ENCODE data around the gene TMEM91. TPM values are rescaled to one million over a fixed set of nuclear protein-coding genes. Genes with fewer than 3 reads are reported as not detected.

Gene TMEM91
- total and polyA plus RNA-seq, 2 of the 13 experiments (the other 11 are each of a cell fraction or from before 2014, with no cell fraction given): 6.3 to 10.3 TPM

DNA sequence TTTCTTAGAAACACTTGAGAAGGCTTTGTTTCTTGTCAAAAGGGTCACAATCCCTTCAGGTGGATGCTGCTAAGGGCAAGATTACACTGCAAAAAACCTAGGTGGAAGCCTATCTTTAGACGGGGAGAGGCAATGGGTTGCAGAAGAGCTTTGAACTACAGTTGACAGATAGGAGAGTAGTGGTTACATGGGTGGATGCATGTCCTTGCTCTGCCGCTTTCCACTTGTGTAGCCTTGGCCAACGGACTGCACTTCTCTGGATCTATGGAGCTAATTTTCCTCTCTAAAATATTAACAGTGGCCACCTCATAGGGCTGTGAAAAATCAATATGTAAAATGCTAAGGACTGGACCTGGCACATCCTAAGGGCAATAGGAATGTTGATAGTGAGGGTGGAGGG, 22.3 kb downstream of the TMEM91 start:
- CTCF ChIA-PET (ENCODE audit: low intra/inter-chr PET ratio, low total read pairs): no interaction called here
- Histone ChIP-seq H3K9ac (ENCODE audit: insufficient read depth, low read depth, low read length) (peak overlapping the region; percentile 93), H3K27ac (ENCODE audit: extremely low read length, insufficient read depth, low read length) (peak overlapping the region; percentile 94)

DNA sequence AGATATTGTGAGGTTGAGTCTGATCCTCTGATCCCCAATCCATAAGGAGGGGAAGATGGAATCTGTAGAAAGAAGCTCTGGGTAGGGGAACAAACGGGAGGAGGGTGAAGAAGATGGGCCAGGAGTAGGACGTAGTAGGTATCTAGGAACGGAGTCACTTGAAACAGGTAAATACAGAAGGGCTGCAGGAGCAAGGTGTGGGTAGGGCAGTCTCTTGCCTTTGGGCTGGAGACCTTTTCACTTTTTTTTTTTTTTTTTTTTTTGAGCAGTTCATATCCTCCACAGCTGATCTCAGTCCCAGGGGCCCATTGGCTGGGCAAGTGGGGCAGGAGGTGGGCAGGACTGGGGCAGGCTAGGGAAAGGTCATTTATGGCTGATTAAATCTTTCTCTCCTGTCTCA, 22.8 kb downstream of the TMEM91 start:
- TF ChIP-seq ZMYM4 (CRISPR knock-in tag; IDR thresholded peaks at IDR 0.05): no peak
- TF ChIP-seq, protein P1, sequence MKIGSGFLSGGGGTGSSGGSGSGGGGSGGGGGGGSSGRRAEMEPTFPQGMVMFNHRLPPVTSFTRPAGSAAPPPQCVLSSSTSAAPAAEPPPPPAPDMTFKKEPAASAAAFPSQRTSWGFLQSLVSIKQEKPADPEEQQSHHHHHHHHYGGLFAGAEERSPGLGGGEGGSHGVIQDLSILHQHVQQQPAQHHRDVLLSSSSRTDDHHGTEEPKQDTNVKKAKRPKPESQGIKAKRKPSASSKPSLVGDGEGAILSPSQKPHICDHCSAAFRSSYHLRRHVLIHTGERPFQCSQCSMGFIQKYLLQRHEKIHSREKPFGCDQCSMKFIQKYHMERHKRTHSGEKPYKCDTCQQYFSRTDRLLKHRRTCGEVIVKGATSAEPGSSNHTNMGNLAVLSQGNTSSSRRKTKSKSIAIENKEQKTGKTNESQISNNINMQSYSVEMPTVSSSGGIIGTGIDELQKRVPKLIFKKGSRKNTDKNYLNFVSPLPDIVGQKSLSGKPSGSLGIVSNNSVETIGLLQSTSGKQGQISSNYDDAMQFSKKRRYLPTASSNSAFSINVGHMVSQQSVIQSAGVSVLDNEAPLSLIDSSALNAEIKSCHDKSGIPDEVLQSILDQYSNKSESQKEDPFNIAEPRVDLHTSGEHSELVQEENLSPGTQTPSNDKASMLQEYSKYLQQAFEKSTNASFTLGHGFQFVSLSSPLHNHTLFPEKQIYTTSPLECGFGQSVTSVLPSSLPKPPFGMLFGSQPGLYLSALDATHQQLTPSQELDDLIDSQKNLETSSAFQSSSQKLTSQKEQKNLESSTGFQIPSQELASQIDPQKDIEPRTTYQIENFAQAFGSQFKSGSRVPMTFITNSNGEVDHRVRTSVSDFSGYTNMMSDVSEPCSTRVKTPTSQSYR (CRISPR knock-in tag; IDR thresholded peaks at IDR 0.05; ENCODE audit: borderline replicate concordance): no peak
- TF ChIP-seq NR3C1 (CRISPR knock-in tag; IDR thresholded peaks at IDR 0.05): no peak
- no peak for TF ChIP-seq ZNF749 (CRISPR knock-in tag; IDR thresholded peaks at IDR 0.05; ENCODE audit: borderline replicate concordance)
- TF ChIP-seq CENPX (CRISPR knock-in tag; IDR thresholded peaks at IDR 0.05): no peak
- TF ChIP-seq, protein P2, sequence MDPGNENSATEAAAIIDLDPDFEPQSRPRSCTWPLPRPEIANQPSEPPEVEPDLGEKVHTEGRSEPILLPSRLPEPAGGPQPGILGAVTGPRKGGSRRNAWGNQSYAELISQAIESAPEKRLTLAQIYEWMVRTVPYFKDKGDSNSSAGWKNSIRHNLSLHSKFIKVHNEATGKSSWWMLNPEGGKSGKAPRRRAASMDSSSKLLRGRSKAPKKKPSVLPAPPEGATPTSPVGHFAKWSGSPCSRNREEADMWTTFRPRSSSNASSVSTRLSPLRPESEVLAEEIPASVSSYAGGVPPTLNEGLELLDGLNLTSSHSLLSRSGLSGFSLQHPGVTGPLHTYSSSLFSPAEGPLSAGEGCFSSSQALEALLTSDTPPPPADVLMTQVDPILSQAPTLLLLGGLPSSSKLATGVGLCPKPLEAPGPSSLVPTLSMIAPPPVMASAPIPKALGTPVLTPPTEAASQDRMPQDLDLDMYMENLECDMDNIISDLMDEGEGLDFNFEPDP (CRISPR knock-in tag; conservative IDR thresholded peaks at IDR 0.05): no peak
- TF ChIP-seq ARNT2 (CRISPR knock-in tag; IDR thresholded peaks at IDR 0.05; ENCODE audit: low read depth): no peak
- TF ChIP-seq ZNF3 (CRISPR knock-in tag; IDR thresholded peaks at IDR 0.05): no peak
- TF ChIP-seq TAF15 (IDR thresholded peaks at IDR 0.05; ENCODE audit: low read depth, low read length, poor library complexity, severe bottlenecking): no peak
- no peak for TF ChIP-seq ZNF367 (CRISPR knock-in tag; IDR thresholded peaks at IDR 0.05; ENCODE audit: borderline replicate concordance)
- peak overlapping the region; percentile 93; the same call in 1 of the 2 replicates for H3K9ac ChIP-seq (ENCODE audit: insufficient read depth, low read depth, low read length)

More for the DNA sequence above, 22.3 kb downstream of the TMEM91 start:
- ATAC-seq (peak; percentile 33; the same call in 2 of the 3 replicates), FAIRE-seq (no peak), DNase-seq (ENCODE audit: low spot score) (no peak)
- Histone ChIP-seq H3K79me2 (ENCODE audit: insufficient read depth, low read length) (peaks cover 32% of the 10 kb centered on the region), H3K36me3 (replicated peaks in 1 of 2; ENCODE audit: control insufficient read depth in 1 of 2, insufficient read depth in 2 of 2, low read length in 2 of 2) (no peaks in the 10 kb centered on the region), H3K27me3 (ENCODE audit: control insufficient read depth in 1 of 2, insufficient read depth in 2 of 2, low read length in 2 of 2) (no peaks in the 10 kb centered on the region; a peak in 1 of 5 replicates), H4K20me1 (ENCODE audit: insufficient read depth, low read length) (no peaks in the 10 kb centered on the region), H3K9me3 (ENCODE audit: low read length) (no peaks in the 10 kb centered on the region), H3K4me1 (ENCODE audit: insufficient read depth, low read length) (peaks cover 23% of the 10 kb centered on the region), H3K4me2 (ENCODE audit: low read depth, low read length) (peak overlapping the region; percentile 83), H3K4me3 (replicated peaks in 1 of 3; ENCODE audit: insufficient read depth in 1 of 3, low read depth in 2 of 3, low read length in 3 of 3) (peak overlapping the region; percentile 86 to 94 (median 90)), H2AFZ (ENCODE audit: low read length) (no peak overlapping the region)
- WGBS (ENCODE audit: low lambda C conversion rate): 6% methylated on average over 3 of the region's 3 CpGs
- in situ Hi-C loops (cut with HindIII; ENCODE audit: extremely low pct_ligation_motif_present, low pct_unique_long_range_greater_than_20kb) (no loop called here), intact Hi-C loops (cut with micrococcal nuclease; ENCODE audit: unreplicated experiment) (no loop called here)
- POLR2A ChIA-PET: interaction anchor here (1.0 to 1.6 kb wide), 2 partner anchors 10 to 29 kb away, joined by 3 to 8 read pairs; partner anchors contain the start of gene B3GNT8
- BruUV-seq (replicated peaks): no TSS peak
- TF ChIP-seq ZNF496 (CRISPR knock-in tag; IDR thresholded peaks at IDR 0.05; ENCODE audit: insufficient replicate concordance) (no peak), RFX1 (IDR thresholded peaks at IDR 0.05) (peak; percentile 49; the same call in 1 of the 2 replicates), ZMAT3 (CRISPR knock-in tag; conservative IDR thresholded peaks at IDR 0.05) (no peak)

More for the DNA sequence above, 22.8 kb downstream of the TMEM91 start:
- FAIRE-seq (no peak), ATAC-seq (no peak), DNase-seq (ENCODE audit: low spot score) (no peak)
- Histone ChIP-seq H3K9me3 (ENCODE audit: low read length) (no peaks in the 10 kb centered on the region), H3K79me2 (ENCODE audit: insufficient read depth, low read length) (peaks cover 32% of the 10 kb centered on the region), H3K27ac (ENCODE audit: extremely low read length, insufficient read depth, low read length) (no peak overlapping the region), H3K4me1 (ENCODE audit: insufficient read depth, low read length) (peaks cover 23% of the 10 kb centered on the region), H2AFZ (ENCODE audit: low read length) (no peak overlapping the region), H3K36me3 (replicated peaks in 1 of 2; ENCODE audit: control insufficient read depth in 1 of 2, insufficient read depth in 2 of 2, low read length in 2 of 2) (no peaks in the 10 kb centered on the region), H3K27me3 (ENCODE audit: control insufficient read depth in 1 of 2, insufficient read depth in 2 of 2, low read length in 2 of 2) (no peaks in the 10 kb centered on the region; a peak in 1 of 5 replicates), H3K4me3 (replicated peaks in 1 of 3; ENCODE audit: insufficient read depth in 1 of 3, low read depth in 2 of 3, low read length in 3 of 3) (peak overlapping the region; percentile 2 to 94 (median 10); a peak in 3 of 6 replicates), H4K20me1 (ENCODE audit: insufficient read depth, low read length) (no peaks in the 10 kb centered on the region), H3K4me2 (ENCODE audit: low read depth, low read length) (peak overlapping the region; percentile 83)
- CTCF ChIA-PET (ENCODE audit: low intra/inter-chr PET ratio, low total read pairs): no interaction called here
- POLR2A ChIA-PET: interaction anchor here (1.6 kb wide), 1 partner anchor 9 kb away, joined by 8 read pairs; no protein-coding TSS in a partner anchor
- in situ Hi-C loops (cut with HindIII; ENCODE audit: extremely low pct_ligation_motif_present, low pct_unique_long_range_greater_than_20kb) (no loop called here), intact Hi-C loops (cut with micrococcal nuclease; ENCODE audit: unreplicated experiment) (no loop called here)
- no TSS peak for BruUV-seq (replicated peaks)
- WGBS (ENCODE audit: low lambda C conversion rate): 65% methylated on average over 3 of the region's 3 CpGs

Measured in HepG2 (cell line).